Stimulated activated CD8-positive, alpha-beta memory T cell treated with anti-CD3 and anti-CD28 coated beads, Interleukin-4, amount 100 ng/mL, for 1 hour (primary cell): ENCODE data around the gene MPZ.
"Not testable (repeated sequence)": the region's sequence is repeated elsewhere in the genome, so short reads cannot be mapped to it uniquely, and the experiment has no call there.

Experiments used
- DNase-seq, 2 donors: peaks; one replicate each; pipeline ENCODE4 v3.0.0-alpha.2; 2020; ENCODE audit warnings: low read depth in 2 of 2, low spot score in 1 of 2

The MPZ gene

DNA sequence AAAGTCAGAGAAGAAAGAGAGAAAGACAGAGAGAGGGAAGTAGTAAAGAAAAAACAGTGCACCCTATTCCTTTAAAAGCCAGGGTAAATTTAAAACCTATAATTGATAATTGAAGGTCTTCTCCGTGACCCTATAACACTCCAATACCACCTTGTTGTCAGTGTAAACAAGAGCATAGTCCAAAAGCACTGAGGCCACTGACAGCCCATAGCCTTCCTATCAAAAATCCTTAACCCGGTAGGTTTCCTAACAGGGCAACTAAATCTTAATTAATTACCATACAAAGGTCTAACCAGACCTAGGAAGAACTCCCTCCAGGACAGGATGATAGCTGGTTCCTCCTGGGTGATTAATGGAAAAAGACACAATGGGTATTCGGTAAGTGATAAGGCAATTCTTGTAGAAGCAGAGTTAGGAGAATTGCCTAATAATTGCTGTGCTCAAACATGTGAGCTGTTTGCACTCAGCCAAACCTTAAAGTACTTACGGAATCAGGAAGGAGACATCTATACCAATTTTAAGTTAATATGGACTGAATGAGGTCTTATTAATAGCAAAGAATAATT lies 53.7 kb downstream of the MPZ start:
- not testable (repeated sequence) for DNase-seq

- not testable (repeated sequence) for DNase-seq
Observed at GRCh38 chr1:161255302-161255701, 54.5 kb downstream of the MPZ start.
